Fibroblast of lung (primary cell): ENCODE results near the gene RAPGEF4. TPM values are rescaled to one million over a fixed set of nuclear protein-coding genes. Genes with fewer than 3 reads are reported as not detected.

Experiments used
- DNase-seq, 2 donors: peaks; one replicate each; pipeline versions ENCODE4 v3.0.0 to v3.0.0-alpha.2; 2010; ENCODE audit warnings: low read depth in 2 of 2
- H2AFZ ChIP-seq: 2 replicates; pipeline ENCODE4 v1.5.1; 2012; ENCODE audit warnings: low read length, control low read depth, inconsistent platforms
- H3K27ac ChIP-seq: 2 replicates; pipeline ENCODE4 v1.5.1; 2011; ENCODE audit warnings: low read length, control low read depth; ENCODE audit not compliant: insufficient read depth
- H3K27me3 ChIP-seq: 2 replicates; pipeline ENCODE4 v1.5.1; 2011; ENCODE audit warnings: mild to moderate bottlenecking, low read length; ENCODE audit not compliant: control insufficient read depth, insufficient read depth
- H3K36me3 ChIP-seq: 2 replicates; pipeline ENCODE4 v1.5.1; 2011; ENCODE audit warnings: low read length; ENCODE audit not compliant: control insufficient read depth, insufficient read depth
- H3K4me1 ChIP-seq: 2 replicates; pipeline ENCODE4 v1.5.1; 2011; ENCODE audit warnings: low read length; ENCODE audit not compliant: control insufficient read depth, insufficient read depth; ENCODE audit errors: extremely low read depth
- H3K4me2 ChIP-seq: 2 replicates; pipeline ENCODE4 v1.5.1; 2011; ENCODE audit warnings: low read length, control low read depth; ENCODE audit not compliant: insufficient read depth; ENCODE audit errors: extremely low read depth
- H3K4me3 ChIP-seq, 4 experiments: fragments of 200-600 bp in 1 of 4; sonication (generic) in 1 of 4; replicated peaks in 1 of 4; 2 replicates each; pipeline ENCODE4 v1.5.1; 2011 to 2016; ENCODE audit warnings: low read length in 4 of 4, low read depth in 3 of 4, mild to moderate bottlenecking in 3 of 4, control low read depth in 2 of 4, inconsistent platforms in 1 of 4, mixed read lengths in 1 of 4; ENCODE audit not compliant: insufficient read depth in 1 of 4; ENCODE audit errors: control extremely low read depth in 1 of 4
- H3K79me2 ChIP-seq: 2 replicates; pipeline ENCODE4 v1.5.1; 2012; ENCODE audit warnings: mild to moderate bottlenecking, low read length, inconsistent platforms; ENCODE audit not compliant: control insufficient read depth, insufficient read depth
- H3K9ac ChIP-seq: 2 replicates; pipeline ENCODE4 v1.5.1; 2011; ENCODE audit warnings: mild to moderate bottlenecking, low read length, control low read depth; ENCODE audit not compliant: insufficient read depth
- H3K9me3 ChIP-seq: 2 replicates; pipeline ENCODE4 v1.5.1; 2012; ENCODE audit warnings: low read depth, low read length; ENCODE audit not compliant: control insufficient read depth, insufficient read depth
- H4K20me1 ChIP-seq: 2 replicates; pipeline ENCODE4 v1.5.1; 2011; ENCODE audit warnings: low read length; ENCODE audit not compliant: control insufficient read depth, insufficient read depth; ENCODE audit errors: extremely low read depth
- EZH2 ChIP-seq: IDR thresholded peaks from 2 replicates; pipeline ENCODE4 v1.5.1; 2012; ENCODE audit warnings: low read length, control low read depth, mild to moderate bottlenecking; ENCODE audit errors: missing control alignments
- polyA plus RNA-seq, 2 donors: library from polyadenylated mRNA; depleted of rRNA in 1 of 2; stranded (reverse) in 1 of 2; unstranded in 1 of 2; fragments of >200 nt; gene quantifications; 2 replicates each; pipeline ENCODE4 v1.2.1, GENCODE V29; 2011 to 2012; ENCODE audit warnings: missing spikeins in 1 of 2
- total RNA-seq: library from RNA; depleted of rRNA; stranded (reverse); fragments of >200 nt; gene quantifications from 2 replicates; pipeline ENCODE4 v1.2.1, GENCODE V29; 2014
- TF ChIP-seq, protein P1 (sequence below), 2 donors: IDR thresholded peaks in 1 of 2; conservative IDR thresholded peaks in 1 of 2; 1 replicate in 1 of 2; 2 replicates in 1 of 2; pipeline ENCODE4 v1.5.1; 2011 to 2012; ENCODE audit warnings: low read length in 2 of 2, control low read depth in 1 of 2, inconsistent platforms in 1 of 2, low read depth in 1 of 2, mild to moderate bottlenecking in 1 of 2

The RAPGEF4 gene
- total and polyA plus RNA-seq, 2 donors (not counting 1 experiment from before 2014, with no cell fraction given), result 0.51 to 3.0 TPM

DNA sequence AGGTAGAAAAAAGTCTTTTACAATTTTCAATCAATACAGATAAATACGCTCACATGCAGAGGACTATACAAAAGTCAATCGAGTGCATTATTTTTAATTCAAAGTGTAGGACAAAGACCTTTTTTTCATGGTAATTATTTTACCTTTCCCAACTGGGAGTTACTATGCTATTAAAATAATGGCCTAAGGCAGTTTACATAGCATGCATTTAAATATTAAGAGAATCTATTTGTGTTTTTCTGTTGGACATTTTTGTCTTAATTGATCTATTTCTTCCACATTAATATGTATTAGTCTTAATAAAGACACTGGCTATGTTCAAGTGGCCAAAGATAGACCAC lies 209.8 kb downstream of the RAPGEF4 start:
- DNase-seq, result no peak
- Histone ChIP-seq H3K9me3 (no peaks in the 10 kb centered on the region), H3K4me1 (no peaks in the 10 kb centered on the region), H2AFZ (no peak overlapping the region), H3K4me3 (no peak overlapping the region), H4K20me1 (no peaks in the 10 kb centered on the region), H3K9ac (no peak overlapping the region), H3K4me2 (no peak overlapping the region), H3K27ac (no peak overlapping the region), H3K27me3 (no peaks in the 10 kb centered on the region), H3K79me2 (no peaks in the 10 kb centered on the region), H3K36me3 (no peaks in the 10 kb centered on the region)
- TF ChIP-seq EZH2, result no peak
- TF ChIP-seq, protein P1, sequence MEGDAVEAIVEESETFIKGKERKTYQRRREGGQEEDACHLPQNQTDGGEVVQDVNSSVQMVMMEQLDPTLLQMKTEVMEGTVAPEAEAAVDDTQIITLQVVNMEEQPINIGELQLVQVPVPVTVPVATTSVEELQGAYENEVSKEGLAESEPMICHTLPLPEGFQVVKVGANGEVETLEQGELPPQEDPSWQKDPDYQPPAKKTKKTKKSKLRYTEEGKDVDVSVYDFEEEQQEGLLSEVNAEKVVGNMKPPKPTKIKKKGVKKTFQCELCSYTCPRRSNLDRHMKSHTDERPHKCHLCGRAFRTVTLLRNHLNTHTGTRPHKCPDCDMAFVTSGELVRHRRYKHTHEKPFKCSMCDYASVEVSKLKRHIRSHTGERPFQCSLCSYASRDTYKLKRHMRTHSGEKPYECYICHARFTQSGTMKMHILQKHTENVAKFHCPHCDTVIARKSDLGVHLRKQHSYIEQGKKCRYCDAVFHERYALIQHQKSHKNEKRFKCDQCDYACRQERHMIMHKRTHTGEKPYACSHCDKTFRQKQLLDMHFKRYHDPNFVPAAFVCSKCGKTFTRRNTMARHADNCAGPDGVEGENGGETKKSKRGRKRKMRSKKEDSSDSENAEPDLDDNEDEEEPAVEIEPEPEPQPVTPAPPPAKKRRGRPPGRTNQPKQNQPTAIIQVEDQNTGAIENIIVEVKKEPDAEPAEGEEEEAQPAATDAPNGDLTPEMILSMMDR (conservative IDR thresholded peaks at IDR 0.05 in 1 of 2, IDR thresholded peaks at IDR 0.05 in 1 of 2; ENCODE audit: low read depth in 1 of 2, low read length in 2 of 2), result no peak

DNA sequence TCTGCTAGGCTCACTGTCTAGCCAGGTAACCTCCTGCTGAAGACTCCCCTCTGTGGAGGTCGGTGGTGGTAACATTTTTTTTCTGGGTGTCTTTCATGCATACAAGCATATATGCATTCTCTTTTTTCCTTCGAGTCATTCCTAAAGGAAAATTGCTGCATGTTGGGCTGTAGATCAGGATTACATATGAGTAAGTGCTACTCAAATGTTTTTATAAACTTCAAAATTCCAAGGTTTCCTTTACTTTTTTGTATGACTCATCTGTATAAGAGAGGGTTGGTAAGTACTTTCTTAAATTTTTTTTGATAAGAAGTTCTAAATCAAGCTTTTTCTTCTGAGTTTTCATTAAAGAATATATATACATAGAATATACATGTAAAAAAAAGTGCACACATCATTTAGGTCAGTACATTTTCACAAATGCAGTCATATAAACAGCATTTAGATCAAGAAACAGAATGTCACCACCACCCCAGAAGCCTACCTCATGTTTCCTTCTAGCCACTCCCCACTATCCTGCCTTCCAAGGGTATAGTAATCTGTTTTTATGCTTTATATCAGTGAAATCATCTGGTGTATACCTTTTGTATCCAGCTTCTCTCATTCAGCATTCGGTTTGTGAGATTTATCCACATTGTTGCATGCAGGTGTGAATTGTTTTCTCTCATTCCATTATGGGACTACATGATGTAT lies 212.0 kb downstream of the RAPGEF4 start:
- TF ChIP-seq, protein P1 (conservative IDR thresholded peaks at IDR 0.05 in 1 of 2, IDR thresholded peaks at IDR 0.05 in 1 of 2; ENCODE audit: low read depth in 1 of 2, low read length in 2 of 2), result no peak
- no peak for TF ChIP-seq EZH2
- Histone ChIP-seq H3K4me1 (no peaks in the 10 kb centered on the region), H3K36me3 (no peaks in the 10 kb centered on the region), H3K79me2 (no peaks in the 10 kb centered on the region), H3K9ac (no peak overlapping the region), H4K20me1 (no peaks in the 10 kb centered on the region), H3K9me3 (no peaks in the 10 kb centered on the region), H3K4me3 (no peak overlapping the region), H3K4me2 (peak overlapping the region; percentile 61), H3K27ac (no peak overlapping the region), H2AFZ (no peak overlapping the region), H3K27me3 (no peaks in the 10 kb centered on the region)
- peak; percentile 59 to 62 for DNase-seq

DNA sequence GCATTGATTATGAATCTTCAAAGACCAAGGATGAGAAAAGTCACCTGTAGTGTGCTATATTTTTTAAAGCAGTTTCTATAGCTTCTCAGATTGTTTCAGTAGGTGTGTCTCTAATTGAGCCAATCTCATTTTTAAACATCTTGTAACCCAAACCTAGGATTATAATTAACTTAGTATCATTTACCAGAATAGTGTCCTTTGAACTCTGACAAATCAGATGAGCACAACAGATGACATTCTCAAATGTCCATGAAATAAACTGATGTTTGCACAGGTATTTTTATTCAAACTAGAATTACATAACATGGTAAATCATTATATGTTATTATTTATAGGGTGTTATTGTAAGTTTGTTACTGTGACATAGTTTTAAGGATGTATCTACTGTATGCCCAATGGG lies 213.9 kb downstream of the RAPGEF4 start:
- no peak overlapping the region for H3K4me3 ChIP-seq
- no peak overlapping the region for H2AFZ ChIP-seq
- H3K4me2 ChIP-seq, result no peak overlapping the region
- H3K9me3 ChIP-seq, result no peaks in the 10 kb centered on the region
- TF ChIP-seq EZH2, result no peak
- TF ChIP-seq, protein P1 (conservative IDR thresholded peaks at IDR 0.05 in 1 of 2, IDR thresholded peaks at IDR 0.05 in 1 of 2; ENCODE audit: low read depth in 1 of 2, low read length in 2 of 2), result no peak
- no peaks in the 10 kb centered on the region for H3K79me2 ChIP-seq
- DNase-seq, result no peak
- H3K27ac ChIP-seq, result no peak overlapping the region
- H3K9ac ChIP-seq, result no peak overlapping the region
- H3K4me1 ChIP-seq, result no peaks in the 10 kb centered on the region
- H3K36me3 ChIP-seq, result no peaks in the 10 kb centered on the region
- no peaks in the 10 kb centered on the region for H3K27me3 ChIP-seq
- H4K20me1 ChIP-seq, result no peaks in the 10 kb centered on the region
